Neural progenitor cell (in vitro differentiated cells): ENCODE data around the gene KRTAP10-3. TPM values are rescaled to one million over a fixed set of nuclear protein-coding genes. Genes with fewer than 3 reads are reported as not detected.

ENCODE experiments used
- DNase-seq: peaks from one replicate; pipeline ENCODE4 v3.0.0-alpha.2; 2016; ENCODE audit warnings: low spot score
- H2AFZ ChIP-seq: fragments of 200-600 bp; sonication (generic); replicated peaks from 2 replicates; pipeline ENCODE4 v1.6.1; 2016; ENCODE audit warnings: antibody characterized with exemption
- H3F3A ChIP-seq: fragments of 200-600 bp; sonication (generic); 2 replicates; pipeline ENCODE4 v1.6.1; 2016; ENCODE audit warnings: antibody characterized with exemption, low read depth
- H3K27ac ChIP-seq: fragments of 200-600 bp; sonication (generic); 2 replicates; pipeline ENCODE4 v1.5.1; 2016; ENCODE audit warnings: mild to moderate bottlenecking
- H3K27me3 ChIP-seq: fragments of 200-600 bp; sonication (generic); 2 replicates; pipeline ENCODE4 v1.6.1; 2016; ENCODE audit warnings: mild to moderate bottlenecking, moderate library complexity
- H3K36me3 ChIP-seq: fragments of 200-600 bp; sonication (generic); 2 replicates; pipeline ENCODE4 v1.5.1; 2016
- H3K4me1 ChIP-seq: fragments of 200-600 bp; sonication (generic); 2 replicates; pipeline ENCODE4 v1.6.1; 2016; ENCODE audit warnings: mixed run types
- H3K4me2 ChIP-seq: fragments of 200-600 bp; sonication (generic); 2 replicates; pipeline ENCODE4 v1.6.1; 2016
- H3K4me3 ChIP-seq: fragments of 200-600 bp; sonication (generic); 2 replicates; pipeline ENCODE4 v1.5.1; 2016
- H3K79me2 ChIP-seq: fragments of 200-600 bp; sonication (generic); 2 replicates; pipeline ENCODE4 v1.6.1; 2016; ENCODE audit warnings: low read depth
- H3K9ac ChIP-seq: fragments of 200-600 bp; sonication (generic); 2 replicates; pipeline ENCODE4 v1.6.1; 2016
- H3K9me3 ChIP-seq: fragments of 200-600 bp; sonication (generic); 2 replicates; pipeline ENCODE4 v1.5.1; 2016; ENCODE audit warnings: low read depth
- H4K20me1 ChIP-seq: fragments of 200-600 bp; sonication (generic); 2 replicates; pipeline ENCODE4 v1.6.1; 2016; ENCODE audit warnings: low read depth
- H3K27ac Mint-ChIP-seq: 3 replicates; pipeline ENCODE4 v1.8.0; 2021; ENCODE audit warnings: mixed read lengths
- H3K27me3 Mint-ChIP-seq: 2 replicates; pipeline ENCODE4 v1.8.0; 2022; ENCODE audit warnings: low read depth, mild to moderate bottlenecking, inconsistent platforms, moderate library complexity, mixed read lengths; ENCODE audit not compliant: insufficient read depth
- H3K36me3 Mint-ChIP-seq: 3 replicates; pipeline ENCODE4 v1.8.0; 2021; ENCODE audit warnings: mixed read lengths
- H3K4me1 Mint-ChIP-seq: 3 replicates; pipeline ENCODE4 v1.8.0; 2021; ENCODE audit warnings: mixed read lengths
- H3K4me3 Mint-ChIP-seq: 3 replicates; pipeline ENCODE4 v1.8.0; 2021; ENCODE audit warnings: mild to moderate bottlenecking, moderate library complexity, mixed read lengths
- H3K9me3 Mint-ChIP-seq: 3 replicates; pipeline ENCODE4 v1.8.0; 2020; ENCODE audit warnings: mixed read lengths
- EZH2 ChIP-seq: fragments of 200-600 bp; sonication (generic); IDR thresholded peaks from 2 replicates; pipeline ENCODE4 v1.6.1; 2017; ENCODE audit warnings: antibody characterized with exemption, mild to moderate bottlenecking, moderate library complexity
- EZH2phosphoT487 ChIP-seq: fragments of 200-600 bp; sonication (generic); IDR thresholded peaks from 2 replicates; pipeline ENCODE4 v1.6.1; 2017; ENCODE audit warnings: antibody characterized with exemption
- total RNA-seq: library from RNA; depleted of rRNA; stranded (reverse); fragments of >200 nt; gene quantifications from 2 replicates; pipeline ENCODE4 v1.2.3, GENCODE V29; 2015; ENCODE audit warnings: low replicate concordance
- TF ChIP-seq, protein P1 (sequence below): fragments of 200-600 bp; sonication (generic); IDR thresholded peaks from 2 replicates; pipeline ENCODE4 v1.5.1; 2017; ENCODE audit warnings: antibody characterized with exemption, mild to moderate bottlenecking

The KRTAP10-3 gene
- total RNA-seq, 1 donor from 2014 or later: not detected

DNA sequence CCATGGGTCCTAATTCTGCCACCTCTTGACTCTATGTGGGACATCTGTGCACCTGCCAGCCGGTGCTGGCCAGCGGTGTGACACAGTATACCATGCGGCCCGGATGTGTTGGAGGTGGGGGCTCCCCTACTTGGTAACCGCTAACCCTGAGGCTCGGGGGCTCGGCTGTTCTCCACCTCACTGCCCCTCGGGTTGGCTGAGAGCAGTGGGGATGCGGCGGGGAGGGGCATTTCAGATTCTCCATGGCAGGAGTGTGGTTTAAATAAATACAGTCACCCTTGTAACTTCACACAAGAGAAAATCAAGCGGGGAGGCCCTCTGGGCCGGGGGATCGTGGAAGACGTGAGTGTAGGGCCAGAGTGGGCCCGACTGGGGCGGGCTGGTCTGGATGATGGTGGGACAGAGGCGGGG lies 29.6 kb downstream of the KRTAP10-3 start:
- H3K9ac ChIP-seq: no peak overlapping the region

DNA sequence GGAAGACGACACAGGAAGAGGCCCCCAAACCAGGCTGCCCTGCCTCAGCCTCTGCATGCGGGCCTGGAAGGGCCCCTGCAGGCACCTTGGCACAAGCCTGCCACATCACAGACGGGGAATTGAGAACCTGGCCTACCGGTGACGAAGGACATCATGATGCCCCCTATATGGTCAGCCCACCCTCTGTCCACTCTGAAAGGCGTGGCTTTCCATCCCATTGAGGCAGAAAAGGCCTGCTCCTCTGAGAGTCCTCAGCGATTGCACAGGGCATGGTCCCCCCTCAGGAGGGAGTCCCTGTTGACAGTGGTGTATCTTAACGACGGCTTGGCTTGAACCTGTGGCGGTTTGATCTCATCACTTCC lies 30.0 kb downstream of the KRTAP10-3 start:
- TF ChIP-seq, protein P1, sequence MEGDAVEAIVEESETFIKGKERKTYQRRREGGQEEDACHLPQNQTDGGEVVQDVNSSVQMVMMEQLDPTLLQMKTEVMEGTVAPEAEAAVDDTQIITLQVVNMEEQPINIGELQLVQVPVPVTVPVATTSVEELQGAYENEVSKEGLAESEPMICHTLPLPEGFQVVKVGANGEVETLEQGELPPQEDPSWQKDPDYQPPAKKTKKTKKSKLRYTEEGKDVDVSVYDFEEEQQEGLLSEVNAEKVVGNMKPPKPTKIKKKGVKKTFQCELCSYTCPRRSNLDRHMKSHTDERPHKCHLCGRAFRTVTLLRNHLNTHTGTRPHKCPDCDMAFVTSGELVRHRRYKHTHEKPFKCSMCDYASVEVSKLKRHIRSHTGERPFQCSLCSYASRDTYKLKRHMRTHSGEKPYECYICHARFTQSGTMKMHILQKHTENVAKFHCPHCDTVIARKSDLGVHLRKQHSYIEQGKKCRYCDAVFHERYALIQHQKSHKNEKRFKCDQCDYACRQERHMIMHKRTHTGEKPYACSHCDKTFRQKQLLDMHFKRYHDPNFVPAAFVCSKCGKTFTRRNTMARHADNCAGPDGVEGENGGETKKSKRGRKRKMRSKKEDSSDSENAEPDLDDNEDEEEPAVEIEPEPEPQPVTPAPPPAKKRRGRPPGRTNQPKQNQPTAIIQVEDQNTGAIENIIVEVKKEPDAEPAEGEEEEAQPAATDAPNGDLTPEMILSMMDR: no peak
- TF ChIP-seq EZH2 (no peak), EZH2phosphoT487 (no peak)
- no peak for DNase-seq
- H3K9me3 Mint-ChIP-seq: no peaks in the 10 kb centered on the region

More for the DNA sequence above, 29.6 kb downstream of the KRTAP10-3 start:
- Histone ChIP-seq H3K27me3 (no peaks in the 10 kb centered on the region), H3K4me2 (no peak overlapping the region), H3K4me1 (no peaks in the 10 kb centered on the region), H2AFZ (no peak overlapping the region), H3K4me3 (no peak overlapping the region), H3K36me3 (no peaks in the 10 kb centered on the region), H3K9me3 (no peaks in the 10 kb centered on the region), H3F3A (no peaks in the 10 kb centered on the region), H3K79me2 (no peaks in the 10 kb centered on the region), H4K20me1 (no peaks in the 10 kb centered on the region), H3K27ac (no peak overlapping the region)
- Mint-ChIP-seq H3K4me3 (no peak overlapping the region), H3K9me3 (no peaks in the 10 kb centered on the region), H3K4me1 (peaks cover 3% of the 10 kb centered on the region), H3K36me3 (no peaks in the 10 kb centered on the region), H3K27me3 (peaks cover 13% of the 10 kb centered on the region), H3K27ac (no peak overlapping the region)
- DNase-seq: no peak
- TF ChIP-seq EZH2 (no peak), EZH2phosphoT487 (no peak)
- TF ChIP-seq, protein P1: no peak

DNA sequence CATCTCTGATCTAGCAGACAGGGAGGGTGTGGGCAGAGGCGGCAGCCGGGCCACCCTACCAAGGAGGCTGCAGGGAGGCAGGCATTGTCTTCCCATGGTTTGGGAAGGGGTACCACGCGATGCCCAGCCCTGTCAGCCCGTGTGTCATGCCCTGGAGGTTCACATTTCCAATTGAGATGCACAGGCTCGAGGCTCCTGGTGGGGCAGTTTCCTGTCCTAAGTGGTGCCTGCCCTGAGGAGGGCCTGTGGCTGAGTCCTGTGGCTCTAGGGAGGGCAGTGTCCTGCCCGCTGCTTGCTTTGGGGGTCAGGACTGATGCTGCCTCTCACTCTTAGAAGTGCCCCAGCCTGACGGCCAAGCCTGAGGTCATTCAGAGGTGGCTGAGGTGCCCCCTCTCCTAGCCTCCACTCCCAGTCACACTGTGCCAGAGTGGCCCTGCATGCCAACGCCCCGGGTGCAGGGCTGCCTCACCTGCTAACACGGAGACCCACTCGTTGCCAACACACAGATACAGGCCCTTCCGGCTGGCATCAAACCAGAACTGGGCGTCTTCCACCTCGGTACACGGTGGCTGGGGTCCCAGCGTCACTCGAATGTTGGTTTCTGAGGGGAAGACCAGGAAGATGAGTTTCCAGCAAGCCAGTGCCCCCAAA lies 30.5 kb downstream of the KRTAP10-3 start:
- H3K36me3 Mint-ChIP-seq: no peaks in the 10 kb centered on the region
- Histone ChIP-seq H3K4me1 (no peaks in the 10 kb centered on the region), H3K36me3 (no peaks in the 10 kb centered on the region), H3K9ac (no peak overlapping the region), H3K4me2 (no peak overlapping the region), H2AFZ (no peak overlapping the region), H3K79me2 (no peaks in the 10 kb centered on the region), H3K4me3 (no peak overlapping the region), H4K20me1 (no peaks in the 10 kb centered on the region), H3K9me3 (no peaks in the 10 kb centered on the region), H3K27me3 (no peaks in the 10 kb centered on the region), H3K27ac (no peak overlapping the region), H3F3A (no peaks in the 10 kb centered on the region)
- TF ChIP-seq, protein P1: no peak
- TF ChIP-seq EZH2phosphoT487 (no peak), EZH2 (no peak)
- H3K27ac Mint-ChIP-seq: no peak overlapping the region
- no peak for DNase-seq
- H3K9me3 Mint-ChIP-seq: no peaks in the 10 kb centered on the region
- peaks cover 3% of the 10 kb centered on the region for H3K4me1 Mint-ChIP-seq
- no peak overlapping the region for H3K4me3 Mint-ChIP-seq
- H3K27me3 Mint-ChIP-seq: peaks cover 12% of the 10 kb centered on the region

More for the DNA sequence above, 30.0 kb downstream of the KRTAP10-3 start:
- H3K4me3 ChIP-seq: no peak overlapping the region
- no peak overlapping the region for H3K27ac Mint-ChIP-seq
- no peak overlapping the region for H3K9ac ChIP-seq
- H3K4me1 Mint-ChIP-seq: peaks cover 3% of the 10 kb centered on the region
- H3K27me3 Mint-ChIP-seq: peaks cover 13% of the 10 kb centered on the region
- no peaks in the 10 kb centered on the region for H3K36me3 ChIP-seq
- no peaks in the 10 kb centered on the region for H3K4me1 ChIP-seq
- H3K4me3 Mint-ChIP-seq: no peak overlapping the region
- no peaks in the 10 kb centered on the region for H3K79me2 ChIP-seq
- H3K36me3 Mint-ChIP-seq: no peaks in the 10 kb centered on the region
- no peaks in the 10 kb centered on the region for H3K27me3 ChIP-seq
- H3K27ac ChIP-seq: no peak overlapping the region
- no peaks in the 10 kb centered on the region for H3F3A ChIP-seq
- no peak overlapping the region for H3K4me2 ChIP-seq
- H2AFZ ChIP-seq: no peak overlapping the region
- H4K20me1 ChIP-seq: no peaks in the 10 kb centered on the region
- no peaks in the 10 kb centered on the region for H3K9me3 ChIP-seq
